Measurements from ENCODE around the gene TFPT.

The TFPT gene

DNA sequence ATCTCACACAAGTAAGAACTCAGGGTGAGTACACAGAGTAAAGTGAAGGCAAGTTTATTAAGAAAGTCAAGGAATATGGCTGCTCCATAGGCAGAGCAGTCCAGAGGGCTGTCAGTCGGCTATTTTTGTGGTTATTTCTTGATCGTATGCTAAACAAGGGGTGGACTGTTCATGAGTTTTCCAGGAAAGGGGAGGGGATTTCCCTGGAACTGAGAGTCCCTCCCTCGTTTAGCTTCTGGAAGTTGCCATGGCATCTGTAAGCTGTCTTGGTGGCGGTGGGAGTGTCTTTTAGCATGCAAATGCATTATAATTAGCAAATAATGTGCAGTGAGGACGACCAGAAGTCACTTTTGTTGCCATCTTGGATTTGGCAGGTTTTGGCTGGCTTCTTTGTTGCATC is 46.0 kb downstream of the TFPT start:
- no peak for DNase-seq

DNA sequence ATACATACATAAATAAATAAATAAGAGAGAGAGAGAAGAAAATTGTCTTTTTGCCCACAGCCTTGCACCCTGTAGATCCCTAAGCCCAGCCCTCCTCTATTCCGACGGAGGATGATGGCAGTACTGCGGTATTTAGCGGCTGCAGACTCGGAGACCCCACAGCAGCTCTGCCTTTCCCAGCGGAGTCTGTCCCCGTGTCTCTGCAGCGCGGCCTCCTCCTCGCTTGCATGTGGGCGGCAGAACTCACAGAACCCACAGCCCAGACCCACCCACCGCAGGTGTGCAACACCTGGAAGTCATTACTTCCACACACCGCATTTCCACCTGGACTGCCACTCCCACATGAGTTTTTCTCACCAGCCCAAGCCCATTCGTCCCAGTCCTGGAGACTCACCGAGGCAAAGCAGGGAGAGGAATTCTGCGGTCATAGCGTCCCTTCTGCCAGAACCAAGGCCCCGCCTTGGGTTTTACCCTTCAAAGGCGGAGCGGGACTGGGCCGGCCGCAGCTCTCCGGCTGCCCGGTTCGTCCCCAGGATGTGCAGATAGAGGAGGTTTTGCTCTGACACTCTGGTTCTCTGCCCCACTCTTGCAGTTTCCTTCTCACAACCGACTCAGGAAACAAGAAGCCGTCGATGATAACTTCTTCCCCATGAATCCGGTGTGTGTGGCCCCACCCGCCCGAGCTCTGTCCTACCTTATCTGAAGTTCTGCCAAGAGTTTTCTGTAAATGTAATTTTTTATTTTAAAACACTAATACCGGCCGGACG is 51.9 kb downstream of the TFPT start, which contains the start of gene VSTM1:
Gene VSTM1, minus strand, starts transcription at position 548 of the 767 bp plus-strand sequence. Its CDS starts 120 bp downstream, at position 428.
- DNase-seq: peak; percentile 29

DNA sequence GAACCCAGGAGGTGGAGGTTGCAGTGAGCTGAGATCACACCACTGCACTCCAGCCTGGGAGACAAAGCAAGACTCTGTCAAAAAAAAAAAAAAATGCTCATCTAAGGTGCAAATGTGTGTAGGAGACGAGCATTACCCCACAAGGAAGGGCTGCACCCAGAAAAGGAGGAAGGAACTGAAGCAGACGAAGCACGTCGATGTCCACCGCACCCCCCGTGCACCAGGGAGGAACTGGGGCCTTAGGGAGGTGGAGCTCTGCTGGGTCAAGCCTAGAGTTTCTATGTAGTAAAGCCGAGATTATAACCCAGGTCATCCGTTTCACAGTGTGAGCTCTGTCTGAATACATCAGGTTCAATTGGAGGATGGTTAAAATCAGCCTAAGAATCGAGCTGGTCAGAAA is 52.8 kb downstream of the TFPT start:
- DNase-seq: peak; percentile 28
